ENCODE measurements around the gene ZNF227. TPM values are rescaled to one million over a fixed set of nuclear protein-coding genes. Genes with fewer than 3 reads are reported as not detected.

ZNF227 gene
- total RNA-seq, 1 donor from 2014 or later, result 22.6 TPM

- peaks cover 68% of the 10 kb centered on the region for H3K9me3 Mint-ChIP-seq (ENCODE audit: unreplicated experiment)
- no peak for TF ChIP-seq CTCF (IDR thresholded peaks at IDR 0.05)
- H3K4me1 Mint-ChIP-seq (ENCODE audit: unreplicated experiment), result no peaks in the 10 kb centered on the region
- H3K27ac Mint-ChIP-seq (ENCODE audit: unreplicated experiment), result no peak overlapping the region
- H3K4me3 Mint-ChIP-seq (ENCODE audit: unreplicated experiment), result no peak overlapping the region
- no peaks in the 10 kb centered on the region for H3K27me3 Mint-ChIP-seq (ENCODE audit: unreplicated experiment)
- peaks cover 64% of the 10 kb centered on the region for H3K36me3 Mint-ChIP-seq (ENCODE audit: unreplicated experiment)
- DNase-seq (ENCODE audit: extremely low spot score, unreplicated experiment), result no peak
Measured at GRCh38 chr19:44176590-44176989, 35.7 kb upstream of the ZNF227 start.

- Mint-ChIP-seq H3K4me1 (ENCODE audit: unreplicated experiment) (no peaks in the 10 kb centered on the region), H3K36me3 (ENCODE audit: unreplicated experiment) (peaks cover 20% of the 10 kb centered on the region), H3K9me3 (ENCODE audit: unreplicated experiment) (peaks cover 53% of the 10 kb centered on the region), H3K4me3 (ENCODE audit: unreplicated experiment) (no peak overlapping the region), H3K27me3 (ENCODE audit: unreplicated experiment) (no peaks in the 10 kb centered on the region), H3K27ac (ENCODE audit: unreplicated experiment) (no peak overlapping the region)
- no peak for DNase-seq (ENCODE audit: extremely low spot score, unreplicated experiment)
- TF ChIP-seq CTCF (IDR thresholded peaks at IDR 0.05), result no peak
Measured at GRCh38 chr19:44180968-44181367, 31.4 kb upstream of the ZNF227 start.

GRCh38 chr19:44182145-44182544, 30.2 kb upstream of the ZNF227 start:
- H3K27me3 Mint-ChIP-seq (ENCODE audit: unreplicated experiment), result no peaks in the 10 kb centered on the region
- no peak for TF ChIP-seq CTCF (IDR thresholded peaks at IDR 0.05)
- no peaks in the 10 kb centered on the region for H3K4me1 Mint-ChIP-seq (ENCODE audit: unreplicated experiment)
- peaks cover 8% of the 10 kb centered on the region for H3K36me3 Mint-ChIP-seq (ENCODE audit: unreplicated experiment)
- H3K4me3 Mint-ChIP-seq (ENCODE audit: unreplicated experiment), result no peak overlapping the region
- peaks cover 53% of the 10 kb centered on the region for H3K9me3 Mint-ChIP-seq (ENCODE audit: unreplicated experiment)
- no peak overlapping the region for H3K27ac Mint-ChIP-seq (ENCODE audit: unreplicated experiment)
- no peak for DNase-seq (ENCODE audit: extremely low spot score, unreplicated experiment)

- DNase-seq (ENCODE audit: extremely low spot score, unreplicated experiment), result no peak
- Mint-ChIP-seq H3K27me3 (ENCODE audit: unreplicated experiment) (no peaks in the 10 kb centered on the region), H3K27ac (ENCODE audit: unreplicated experiment) (no peak overlapping the region), H3K9me3 (ENCODE audit: unreplicated experiment) (peaks cover 54% of the 10 kb centered on the region), H3K4me3 (ENCODE audit: unreplicated experiment) (no peak overlapping the region), H3K4me1 (ENCODE audit: unreplicated experiment) (no peaks in the 10 kb centered on the region), H3K36me3 (ENCODE audit: unreplicated experiment) (peaks cover 6% of the 10 kb centered on the region)
- no peak for TF ChIP-seq CTCF (IDR thresholded peaks at IDR 0.05)
Measured at GRCh38 chr19:44190020-44190419, 22.3 kb upstream of the ZNF227 start.

- DNase-seq (ENCODE audit: extremely low spot score, unreplicated experiment), result no peak
- no peaks in the 10 kb centered on the region for H3K27me3 Mint-ChIP-seq (ENCODE audit: unreplicated experiment)
- no peak overlapping the region for H3K27ac Mint-ChIP-seq (ENCODE audit: unreplicated experiment)
- H3K4me1 Mint-ChIP-seq (ENCODE audit: unreplicated experiment), result no peaks in the 10 kb centered on the region
- peaks cover 38% of the 10 kb centered on the region for H3K9me3 Mint-ChIP-seq (ENCODE audit: unreplicated experiment)
- H3K36me3 Mint-ChIP-seq (ENCODE audit: unreplicated experiment), result peaks cover 6% of the 10 kb centered on the region
- H3K4me3 Mint-ChIP-seq (ENCODE audit: unreplicated experiment), result no peak overlapping the region
- no peak for TF ChIP-seq CTCF (IDR thresholded peaks at IDR 0.05)
Measured at GRCh38 chr19:44192127-44192526, 20.2 kb upstream of the ZNF227 start.
